GM21717 (cell line): ENCODE results near the gene WDR46.

ENCODE experiments used
- ATAC-seq: cut with Tn5 transposase; IDR thresholded peaks from one replicate; pipeline ENCODE4 v1.9.1; 2021; ENCODE audit warnings: mild to moderate bottlenecking, moderate library complexity; ENCODE audit not compliant: unreplicated experiment

WDR46 gene

DNA sequence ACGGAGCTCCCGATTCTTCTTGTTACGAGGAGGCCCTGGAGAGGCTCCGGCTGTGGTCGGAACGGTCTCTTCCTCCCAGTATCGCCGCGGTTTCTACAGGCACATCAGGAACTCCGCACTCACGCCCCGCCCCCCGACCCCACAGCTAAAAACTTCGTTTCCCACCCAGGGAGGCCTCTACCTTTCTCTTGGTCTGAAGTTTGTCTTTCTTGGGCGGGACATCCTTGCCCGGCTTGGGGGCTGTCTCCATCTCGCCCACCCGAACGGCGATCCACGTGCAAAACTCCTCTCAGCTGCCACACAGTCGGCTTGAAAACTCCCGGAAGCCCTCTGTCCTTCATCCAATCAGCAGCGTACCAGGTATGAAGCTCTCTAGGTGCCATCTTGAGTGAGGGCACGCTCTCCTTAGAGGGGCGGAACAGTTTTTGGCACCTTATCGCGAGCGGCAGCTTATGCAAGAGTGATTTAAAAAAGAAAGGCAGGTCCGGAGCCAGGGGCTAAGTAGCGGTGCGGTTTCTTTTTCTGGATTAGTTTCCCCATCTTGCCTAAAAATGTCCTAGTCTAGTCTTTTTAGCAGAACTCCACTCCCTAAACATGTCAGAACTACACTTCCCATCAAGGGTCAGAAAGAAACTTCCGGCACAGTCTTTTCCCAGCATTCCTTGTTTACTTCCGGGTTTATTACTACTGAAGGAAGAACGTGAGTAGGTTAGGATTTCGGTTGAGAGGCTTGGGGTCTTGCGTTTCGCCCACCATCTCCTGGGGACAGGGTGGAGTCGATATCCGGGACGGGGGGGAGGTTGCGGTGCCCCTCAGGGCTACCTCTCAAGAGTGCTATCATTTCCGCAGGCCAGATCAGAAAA lies at the start of gene WDR46, which contains the start of gene PFDN6:
Gene WDR46, minus strand, starts transcription at position 319 of the 863 bp plus-strand sequence. Its CDS starts 69 bp downstream, at position 250.
Gene PFDN6, plus strand, starts transcription at position 681 of the 863 bp plus-strand sequence. CDS start 256 bp downstream, outside the sequence.
- peak; percentile 65 for ATAC-seq

GRCh38 chr6:33336495-33336894 lies 47.5 kb upstream of the WDR46 start:
- no peak for ATAC-seq

DNA sequence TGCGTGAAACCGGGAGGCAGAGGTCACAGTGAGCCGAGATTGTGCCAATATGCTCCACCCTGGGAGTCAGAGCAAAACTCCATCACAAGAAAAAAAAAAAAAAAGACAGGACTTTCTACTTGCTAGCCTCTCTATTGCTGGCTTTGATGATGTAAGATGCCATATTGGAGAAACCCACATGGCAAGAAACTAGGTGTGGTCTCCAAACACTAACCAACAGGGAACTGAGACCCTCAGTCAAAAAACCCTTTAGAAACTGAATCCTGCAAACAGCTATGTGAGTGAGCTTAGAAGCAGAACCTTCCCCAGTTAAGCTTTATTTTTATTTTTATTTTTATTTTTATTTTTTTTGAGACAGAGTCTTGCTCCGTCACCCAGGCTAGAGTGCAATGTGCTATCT lies 46.9 kb upstream of the WDR46 start:
- ATAC-seq = no peak

DNA sequence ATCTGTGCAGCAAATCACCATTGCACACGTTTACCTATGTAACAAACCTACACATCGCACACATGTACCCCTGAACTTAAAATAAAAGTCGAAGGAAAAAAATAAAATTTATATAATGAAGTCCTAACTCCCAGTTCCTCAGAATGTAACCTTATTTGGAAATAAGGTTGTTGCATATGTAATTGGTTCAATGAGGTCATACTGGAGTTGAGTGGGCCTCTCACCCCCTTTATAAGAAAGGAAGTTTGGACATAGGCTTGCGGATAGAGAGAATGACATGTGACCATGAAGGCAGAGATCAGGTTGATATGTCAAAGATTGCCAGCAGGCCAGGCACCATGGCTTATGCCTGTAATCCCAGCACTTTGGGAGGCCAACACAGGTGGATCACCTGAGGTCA lies 44.6 kb upstream of the WDR46 start:
- ATAC-seq = no peak

DNA sequence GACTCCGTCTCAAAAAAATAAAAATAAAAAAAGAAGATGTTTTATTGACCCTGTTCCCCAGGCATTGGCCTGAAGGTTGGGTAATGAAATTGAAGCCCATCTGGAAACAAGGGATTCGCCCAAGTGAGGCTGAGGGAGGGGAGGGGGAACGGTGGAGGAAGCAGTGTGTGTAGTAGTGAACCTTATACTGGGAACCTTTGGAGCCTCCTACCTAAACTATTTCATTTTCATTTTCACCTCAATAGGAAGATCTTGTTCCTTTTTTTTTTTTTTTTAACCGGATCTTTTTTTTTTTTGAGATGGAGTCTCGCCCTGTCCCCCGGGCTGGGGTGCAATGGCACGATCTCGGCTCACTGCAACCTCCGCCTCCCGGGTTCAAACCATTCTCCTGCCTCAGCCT lies 41.7 kb upstream of the WDR46 start:
- no peak for ATAC-seq

DNA sequence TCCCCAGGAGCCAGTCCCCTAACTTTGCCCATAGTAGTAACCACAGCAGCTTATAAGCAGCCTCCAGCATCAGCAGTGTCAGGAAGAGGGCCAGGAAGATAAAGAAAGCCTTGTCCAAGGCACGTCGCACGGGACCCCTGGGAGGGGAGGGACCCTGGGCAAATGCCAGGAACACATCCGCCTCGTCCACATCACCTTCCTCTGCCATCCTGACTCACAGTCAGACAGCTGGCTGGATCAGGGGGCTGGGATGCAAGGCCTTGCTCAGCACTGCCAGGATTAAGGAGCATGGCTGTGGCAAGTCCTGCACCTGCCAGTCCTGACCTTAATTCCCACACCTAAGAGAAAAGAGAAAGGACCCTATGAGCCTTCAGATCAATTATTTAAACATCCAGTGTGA lies 40.0 kb upstream of the WDR46 start:
- ATAC-seq = no peak

- no peak for ATAC-seq
Measured at GRCh38 chr6:33324125-33324524, 35.1 kb upstream of the WDR46 start.

- ATAC-seq = peak; percentile 1
Measured at GRCh38 chr6:33323623-33323948, 34.5 kb upstream of the WDR46 start.

DNA sequence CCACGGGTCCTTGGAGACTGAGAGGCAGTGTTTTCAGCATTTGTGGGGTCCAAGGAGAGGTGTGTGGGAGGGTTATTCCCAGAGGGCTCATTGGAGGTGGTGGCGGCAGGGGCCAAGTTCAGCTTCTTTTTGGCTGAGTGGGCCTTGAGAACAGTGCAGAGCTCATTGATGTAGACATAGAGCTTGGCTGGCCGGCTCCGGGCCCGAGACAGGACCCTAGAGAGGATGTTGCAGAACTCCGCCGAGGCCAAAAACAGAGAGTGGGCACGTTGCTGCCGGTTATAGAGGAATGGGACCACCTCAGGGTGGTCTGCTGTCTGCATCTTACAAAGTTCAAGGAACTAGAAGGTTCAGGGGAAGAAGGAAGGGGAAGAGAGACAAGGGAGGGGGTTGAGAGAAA lies 32.2 kb upstream of the WDR46 start:
- no peak for ATAC-seq

DNA sequence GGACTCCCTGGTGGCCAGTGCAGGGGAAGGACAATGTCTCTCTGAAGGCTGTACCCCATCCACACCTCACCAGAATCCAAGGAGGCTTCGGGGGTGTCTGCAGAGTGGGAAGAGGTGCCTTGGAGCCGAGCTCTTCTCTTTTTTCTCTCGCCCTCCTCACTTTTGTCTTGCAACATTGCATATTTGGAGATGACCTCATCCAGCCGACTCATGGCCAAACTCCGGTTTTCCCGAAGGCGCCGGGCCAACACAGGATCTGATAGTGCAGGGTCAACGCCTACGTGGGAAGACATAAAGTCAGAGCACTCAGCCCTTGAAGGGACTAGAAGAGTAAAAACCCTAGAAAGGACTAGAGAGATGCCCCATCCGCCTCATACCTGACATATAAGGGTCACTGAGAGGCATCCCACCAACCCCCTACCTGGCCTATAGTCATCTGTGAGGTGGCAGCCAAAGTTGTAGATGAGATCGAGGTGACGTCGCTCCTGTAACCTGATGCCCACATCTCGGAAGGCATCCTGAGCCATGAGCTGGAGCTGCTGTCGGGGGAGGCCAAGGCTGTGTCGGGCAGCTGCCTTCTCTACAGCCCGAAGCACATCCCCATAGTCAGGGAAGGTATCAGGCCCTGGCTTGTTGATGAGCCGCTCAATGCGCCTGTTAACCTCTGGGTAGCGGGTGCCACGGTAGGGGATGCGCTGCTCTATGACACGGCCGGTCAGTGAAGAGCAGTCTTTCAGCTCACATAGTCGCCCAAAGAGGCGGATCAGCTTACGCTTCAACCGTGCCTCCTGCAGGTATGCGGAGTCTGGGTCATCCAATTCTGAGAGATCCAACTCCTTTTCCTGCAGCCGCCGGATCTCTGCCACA lies 31.5 kb upstream of the WDR46 start:
- no peak for ATAC-seq

- ATAC-seq = no peak
Measured at GRCh38 chr6:33319939-33320314, 30.9 kb upstream of the WDR46 start.

- no peak for ATAC-seq
Measured at GRCh38 chr6:33318426-33319073, 29.5 kb upstream of the WDR46 start.

- ATAC-seq = peak; percentile 40
Measured at GRCh38 chr6:33317669-33318425, 28.8 kb upstream of the WDR46 start, which contains the start of gene ZBTB22. ZBTB22 (minus strand) TSS chr6:33317744; CDS start chr6:33316916, 828 bp downstream.

- ATAC-seq = no peak
Measured at GRCh38 chr6:33317419-33317668, 28.3 kb upstream of the WDR46 start.

DNA sequence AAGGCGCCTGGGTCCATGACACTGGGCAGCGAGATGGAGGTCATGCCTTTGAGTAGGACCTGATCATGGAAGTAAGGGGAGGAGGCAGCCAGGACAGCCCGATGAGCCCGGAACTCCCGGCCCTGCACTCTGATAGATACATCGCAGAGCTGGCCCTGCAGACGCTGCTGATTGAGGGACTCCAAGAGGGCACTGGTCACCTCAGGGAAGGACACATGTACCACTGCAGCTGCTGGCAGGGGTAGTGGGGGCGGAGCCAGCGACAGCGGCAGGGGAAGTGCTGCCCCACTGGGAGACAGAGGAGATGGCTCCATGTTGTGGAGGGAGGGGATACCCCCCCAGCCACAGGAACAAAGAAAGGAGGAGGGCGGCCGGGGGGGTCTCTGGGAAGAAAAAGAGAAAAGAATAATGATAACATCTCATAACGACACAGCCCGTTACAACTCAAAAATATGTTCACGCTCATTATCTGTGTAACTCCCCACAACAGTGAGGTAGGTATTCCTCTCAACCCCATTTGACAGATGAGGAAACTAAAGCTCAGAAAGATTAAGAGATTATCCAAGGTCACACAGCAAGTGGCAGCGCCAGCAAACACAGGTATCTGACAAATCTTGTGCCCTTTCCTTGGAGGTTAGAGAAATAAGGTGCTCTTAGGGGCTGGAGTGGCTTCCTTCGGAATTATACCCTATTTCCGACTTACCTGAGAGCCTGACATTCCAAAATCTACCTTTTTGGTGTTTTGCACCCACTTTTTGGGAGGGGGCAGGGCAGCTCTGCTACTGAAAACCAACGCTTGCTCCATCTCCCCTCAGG lies 27.8 kb upstream of the WDR46 start:
- no peak for ATAC-seq

DNA sequence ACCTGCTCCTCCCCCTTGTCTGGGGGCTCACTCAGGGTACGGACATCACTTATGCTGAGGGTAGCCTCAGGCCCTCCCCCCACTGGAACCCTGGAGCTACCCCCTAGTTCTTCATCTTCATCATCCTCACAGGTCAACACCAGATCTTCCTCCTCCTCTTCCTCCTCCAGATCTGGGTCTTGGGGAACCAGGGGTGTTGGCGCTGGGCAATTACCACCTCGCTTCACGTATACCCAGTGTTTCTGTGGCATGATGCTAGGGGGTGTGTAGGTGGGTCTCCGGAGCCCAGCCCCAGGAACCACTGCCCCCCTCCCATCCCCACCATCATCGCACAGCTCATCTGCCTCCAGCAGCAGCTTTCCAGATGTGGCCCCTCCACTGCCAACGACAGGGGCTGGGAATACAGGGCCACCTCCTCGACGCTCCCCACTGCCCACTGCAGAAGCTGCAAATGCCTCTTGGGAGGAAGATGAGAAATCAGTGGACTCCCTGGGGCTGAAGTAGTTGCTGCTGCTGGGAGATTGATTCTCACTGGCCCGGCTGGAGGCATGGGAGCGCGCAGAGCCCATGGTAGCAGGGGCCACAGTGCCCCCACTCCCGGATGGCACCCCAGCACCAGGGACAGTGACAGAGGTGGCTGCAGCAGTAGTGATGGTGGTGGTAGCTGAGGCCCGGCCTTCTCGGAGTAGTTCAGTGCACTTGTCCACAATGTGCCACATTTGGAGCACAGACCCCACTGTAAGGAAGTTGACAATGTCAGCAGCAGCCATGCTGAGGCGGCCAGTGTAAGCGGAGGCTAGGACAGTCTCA lies 27.0 kb upstream of the WDR46 start:
- ATAC-seq = no peak

DNA sequence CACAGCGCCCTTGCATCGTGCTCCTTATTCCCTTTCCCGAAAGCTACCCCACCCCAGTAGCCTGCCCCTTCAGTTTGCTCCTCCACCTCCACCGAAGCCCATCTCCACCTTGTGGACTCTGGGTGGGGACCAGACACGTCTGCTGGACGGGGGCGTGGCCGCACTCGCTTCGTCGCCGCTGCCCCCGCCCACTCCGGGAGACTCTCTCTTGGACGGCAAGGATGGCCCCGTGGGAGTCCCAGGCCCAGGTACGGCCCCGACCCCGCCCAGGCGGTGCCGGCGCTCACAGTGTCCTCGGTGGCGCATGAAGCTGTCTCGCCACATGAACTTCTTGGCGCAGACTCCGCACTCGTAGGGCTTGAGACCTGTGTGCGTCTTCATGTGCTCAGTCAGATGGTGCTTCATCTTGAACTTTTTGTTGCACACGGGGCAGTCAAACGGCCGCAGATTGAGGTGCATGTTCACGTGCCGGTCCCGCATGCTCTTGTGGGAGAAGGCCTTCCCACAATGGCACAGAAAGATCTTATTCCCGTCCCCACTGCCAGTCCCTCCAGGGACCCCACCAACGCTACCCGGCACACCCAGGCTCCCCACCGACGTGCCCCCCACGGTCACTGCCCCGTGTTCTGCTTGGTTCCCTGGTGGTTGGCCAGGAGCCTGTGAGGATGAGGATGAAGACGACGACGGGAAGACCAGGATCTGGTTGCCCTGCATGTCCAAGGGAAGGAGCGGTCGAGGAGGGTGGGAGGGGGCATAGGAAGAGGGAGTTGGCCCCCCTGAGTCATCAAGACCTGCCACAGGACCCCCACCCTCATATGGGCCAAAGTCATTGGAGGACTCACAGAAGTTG lies 26.1 kb upstream of the WDR46 start:
- no peak for ATAC-seq

- ATAC-seq = no peak
Measured at GRCh38 chr6:33314515-33314942, 25.5 kb upstream of the WDR46 start.
